GM11168 (cell line): ENCODE data around the gene MTG1.

Experiments
- in situ Hi-C: fragments of 300-500 bp; cut with MboI; formaldehyde crosslinking; loops from one replicate; pipeline ENCODE4 v1.12.0; 2022; ENCODE audit warnings: low sequenced_read_pairs; ENCODE audit not compliant: unreplicated experiment

The MTG1 gene, protein sequence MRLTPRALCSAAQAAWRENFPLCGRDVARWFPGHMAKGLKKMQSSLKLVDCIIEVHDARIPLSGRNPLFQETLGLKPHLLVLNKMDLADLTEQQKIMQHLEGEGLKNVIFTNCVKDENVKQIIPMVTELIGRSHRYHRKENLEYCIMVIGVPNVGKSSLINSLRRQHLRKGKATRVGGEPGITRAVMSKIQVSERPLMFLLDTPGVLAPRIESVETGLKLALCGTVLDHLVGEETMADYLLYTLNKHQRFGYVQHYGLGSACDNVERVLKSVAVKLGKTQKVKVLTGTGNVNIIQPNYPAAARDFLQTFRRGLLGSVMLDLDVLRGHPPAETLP

DNA sequence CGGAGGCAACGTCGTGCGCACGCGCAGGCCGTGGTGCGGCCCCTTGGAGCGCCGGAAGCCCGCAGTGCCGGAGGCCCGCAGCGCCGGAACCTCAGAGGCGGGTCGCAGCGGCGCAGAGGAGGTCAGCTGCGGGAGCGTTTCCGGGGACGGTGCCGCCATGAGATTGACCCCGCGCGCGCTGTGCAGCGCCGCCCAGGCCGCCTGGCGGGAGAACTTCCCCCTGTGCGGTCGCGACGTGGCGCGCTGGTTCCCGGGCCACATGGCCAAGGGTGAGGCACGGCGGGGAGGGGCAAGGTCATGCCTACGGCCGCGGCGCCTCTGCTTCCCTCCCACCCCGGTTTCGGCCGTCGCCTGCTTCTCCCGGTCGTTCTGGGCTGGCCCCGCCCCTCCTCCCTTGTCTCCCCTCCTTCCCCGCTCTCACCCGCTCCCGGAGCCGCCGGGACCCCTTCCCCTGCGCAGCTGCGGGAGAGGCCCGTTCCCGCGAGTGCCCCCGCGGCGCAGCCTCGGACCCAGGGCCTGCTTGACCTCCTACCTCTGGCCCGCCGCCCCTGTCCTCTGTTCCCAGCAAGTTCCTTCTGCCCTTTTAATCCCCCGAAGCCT lies at the start of gene MTG1:
Gene MTG1, plus strand, starts transcription at position 94 of the 600 bp plus-strand sequence. Its CDS starts 64 bp downstream, at position 158.
- in situ Hi-C loops, result no loop called here

DNA sequence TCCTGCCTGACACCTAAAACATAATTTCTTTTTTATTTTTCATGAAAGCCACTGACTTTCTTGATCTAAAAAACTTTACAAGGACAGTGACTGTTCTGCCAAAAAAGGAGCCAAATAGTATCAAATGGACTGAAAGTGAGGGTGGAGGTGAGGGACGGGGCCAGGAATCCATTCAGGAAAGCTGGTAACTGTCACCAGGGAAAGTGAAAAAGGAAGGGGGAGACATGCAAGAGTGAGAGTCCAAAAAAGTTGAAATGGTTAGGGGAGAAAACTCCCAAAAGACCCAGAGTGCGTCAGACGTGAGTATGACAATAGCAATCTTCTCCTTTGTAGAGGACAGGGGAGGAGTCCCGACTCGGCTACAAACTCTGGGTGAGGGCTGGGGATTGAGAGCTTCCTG lies 49.7 kb upstream of the MTG1 start:
- in situ Hi-C loops, result no loop called here

DNA sequence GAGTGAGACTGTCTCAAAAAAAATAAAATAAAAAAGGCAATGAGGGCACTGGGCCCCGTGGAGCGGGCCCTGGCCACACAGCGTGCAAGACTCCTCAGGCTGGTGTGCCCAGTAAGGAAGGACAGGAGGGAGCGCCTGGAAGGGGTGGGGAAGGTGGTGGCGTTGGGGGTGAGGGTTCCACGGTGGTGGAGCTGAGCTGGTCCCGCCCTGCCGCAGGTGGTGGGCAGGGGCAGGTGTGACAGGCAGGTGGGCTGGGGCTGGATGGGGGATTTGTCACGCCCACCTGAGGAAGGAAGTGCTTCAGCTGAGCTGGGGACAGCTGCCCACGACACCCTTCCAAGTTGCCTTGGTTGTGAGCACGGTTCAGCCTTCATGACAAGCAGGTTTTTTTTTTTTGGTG lies 47.5 kb upstream of the MTG1 start:
- in situ Hi-C loops, result no loop called here

DNA sequence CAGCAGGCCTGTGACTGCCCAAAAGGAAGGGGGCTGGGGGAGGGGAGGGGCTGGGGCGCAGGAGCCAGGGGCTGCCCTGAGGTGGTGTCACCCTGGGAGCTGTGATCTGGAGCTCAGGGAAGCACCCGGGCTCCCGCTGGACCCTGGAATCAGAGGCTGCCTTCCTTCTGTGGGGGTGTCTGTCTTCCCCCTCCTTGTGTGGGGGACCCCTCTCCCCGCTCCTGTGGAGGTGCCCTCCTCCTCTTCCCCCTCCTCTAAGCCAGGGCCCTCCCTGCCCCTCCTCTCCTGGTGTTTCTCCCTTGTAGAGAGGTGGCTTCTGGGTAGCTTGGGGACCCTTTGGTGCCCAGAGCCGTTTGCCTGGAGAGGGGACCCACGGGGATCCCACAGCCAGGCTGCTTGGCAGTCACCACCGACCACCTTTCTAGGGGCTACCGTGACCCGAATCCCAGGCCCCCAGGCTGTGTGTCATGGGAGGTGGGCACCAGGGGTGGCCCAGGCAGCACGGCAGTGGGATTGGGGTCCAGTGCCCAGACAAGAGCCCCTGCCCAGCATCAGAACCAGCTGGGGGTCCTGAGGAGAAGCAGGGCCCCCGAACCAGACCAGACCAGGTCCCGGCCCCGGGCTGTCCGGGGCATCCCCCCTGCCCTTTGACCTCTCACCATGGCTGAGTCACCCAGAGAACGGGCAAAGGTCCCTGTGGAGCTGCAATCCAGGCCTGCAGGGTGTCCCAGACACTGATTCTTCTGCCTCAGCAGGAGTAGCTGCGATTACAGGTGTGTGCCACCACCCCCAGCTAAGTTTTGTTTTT lies 46.0 kb upstream of the MTG1 start:
- in situ Hi-C loops, result no loop called here

DNA sequence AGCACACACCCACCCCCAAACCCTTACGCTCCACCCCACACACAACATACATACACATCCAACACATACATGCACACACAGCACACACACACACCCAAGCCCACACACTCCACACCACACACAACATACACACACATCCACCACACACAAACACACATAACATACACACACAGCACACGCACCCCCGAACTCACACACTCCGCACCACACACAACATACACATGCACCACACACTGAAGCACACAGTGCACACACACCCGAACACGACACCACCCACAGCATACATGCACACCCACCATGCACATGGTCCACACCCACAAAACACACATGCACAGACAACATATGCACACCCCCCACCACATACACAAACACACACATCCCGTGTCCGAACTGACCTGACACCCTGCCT lies 44.8 kb upstream of the MTG1 start:
- in situ Hi-C loops, result no loop called here

DNA sequence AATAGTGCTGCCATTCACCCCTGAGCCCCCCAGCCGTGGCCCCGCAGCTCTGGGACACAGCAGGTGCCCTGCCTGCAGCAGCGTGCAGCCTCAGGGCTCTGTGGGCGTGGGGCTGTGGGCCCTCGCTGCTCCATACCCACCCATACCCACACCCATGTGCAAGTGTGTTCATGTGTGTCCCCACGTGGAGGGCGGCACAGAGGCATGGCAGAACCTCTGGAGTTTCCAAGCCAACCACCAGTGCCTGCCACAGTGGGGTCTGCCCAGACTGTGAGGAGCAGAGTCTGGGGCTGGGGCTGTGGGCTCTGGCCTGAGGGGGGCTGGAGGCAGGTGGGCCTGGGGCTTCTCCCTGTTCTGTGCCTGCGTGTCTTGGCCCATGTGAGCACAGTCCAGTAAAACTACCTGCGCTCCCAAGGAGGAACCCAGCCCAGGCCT lies 44.4 kb upstream of the MTG1 start:
- in situ Hi-C loops, result no loop called here

DNA sequence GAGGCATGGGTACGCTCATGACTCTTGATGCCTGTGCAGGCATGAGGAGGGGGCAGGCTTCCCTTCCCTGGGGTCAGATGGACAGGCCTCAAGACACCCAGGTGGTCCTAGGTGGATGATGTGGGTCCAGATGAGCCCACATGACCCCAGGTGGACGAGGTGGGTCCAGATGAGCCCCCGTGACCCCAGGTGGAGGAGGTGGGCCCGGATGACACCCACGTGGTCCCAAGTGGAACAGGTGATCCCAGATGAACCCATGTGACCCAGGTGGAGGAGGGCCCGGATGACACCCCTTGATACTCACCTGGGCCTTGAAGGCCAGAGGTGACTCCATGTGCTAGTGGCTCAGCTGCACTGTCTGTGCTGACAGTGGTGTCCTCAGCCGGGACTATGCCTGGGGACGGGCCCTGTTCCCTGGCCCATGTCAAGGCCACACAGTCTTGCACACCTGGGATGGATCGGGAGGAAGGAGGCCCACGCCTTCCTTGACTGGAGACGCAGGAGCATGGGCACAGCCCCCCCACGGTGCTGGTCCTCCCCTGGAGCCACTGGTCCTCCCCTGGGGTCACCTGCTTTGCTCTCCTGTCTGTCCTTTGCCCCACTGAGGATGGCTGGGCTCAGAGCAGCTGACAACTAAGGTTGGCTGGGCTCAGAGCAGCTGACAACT lies 43.5 kb upstream of the MTG1 start:
- in situ Hi-C loops, result no loop called here

DNA sequence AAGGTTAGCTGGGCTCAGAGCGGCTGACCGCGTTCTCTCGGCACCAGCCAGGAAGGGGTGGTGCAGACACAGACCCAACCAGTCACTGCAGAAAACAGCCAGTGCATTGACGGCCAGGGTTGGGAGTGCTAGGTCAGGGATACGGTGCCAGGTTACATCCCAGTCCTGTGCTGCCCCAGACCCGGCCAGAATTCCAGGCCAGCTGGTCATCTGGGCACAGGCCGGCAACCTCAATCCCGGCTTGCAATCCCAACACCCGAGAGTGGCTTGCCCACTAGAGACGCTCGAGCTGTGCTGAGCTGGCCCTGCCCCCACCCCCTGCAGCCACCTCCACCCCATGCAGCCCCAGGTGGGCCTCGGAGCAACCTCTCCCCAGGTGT lies 43.0 kb upstream of the MTG1 start:
- in situ Hi-C loops, result no loop called here

DNA sequence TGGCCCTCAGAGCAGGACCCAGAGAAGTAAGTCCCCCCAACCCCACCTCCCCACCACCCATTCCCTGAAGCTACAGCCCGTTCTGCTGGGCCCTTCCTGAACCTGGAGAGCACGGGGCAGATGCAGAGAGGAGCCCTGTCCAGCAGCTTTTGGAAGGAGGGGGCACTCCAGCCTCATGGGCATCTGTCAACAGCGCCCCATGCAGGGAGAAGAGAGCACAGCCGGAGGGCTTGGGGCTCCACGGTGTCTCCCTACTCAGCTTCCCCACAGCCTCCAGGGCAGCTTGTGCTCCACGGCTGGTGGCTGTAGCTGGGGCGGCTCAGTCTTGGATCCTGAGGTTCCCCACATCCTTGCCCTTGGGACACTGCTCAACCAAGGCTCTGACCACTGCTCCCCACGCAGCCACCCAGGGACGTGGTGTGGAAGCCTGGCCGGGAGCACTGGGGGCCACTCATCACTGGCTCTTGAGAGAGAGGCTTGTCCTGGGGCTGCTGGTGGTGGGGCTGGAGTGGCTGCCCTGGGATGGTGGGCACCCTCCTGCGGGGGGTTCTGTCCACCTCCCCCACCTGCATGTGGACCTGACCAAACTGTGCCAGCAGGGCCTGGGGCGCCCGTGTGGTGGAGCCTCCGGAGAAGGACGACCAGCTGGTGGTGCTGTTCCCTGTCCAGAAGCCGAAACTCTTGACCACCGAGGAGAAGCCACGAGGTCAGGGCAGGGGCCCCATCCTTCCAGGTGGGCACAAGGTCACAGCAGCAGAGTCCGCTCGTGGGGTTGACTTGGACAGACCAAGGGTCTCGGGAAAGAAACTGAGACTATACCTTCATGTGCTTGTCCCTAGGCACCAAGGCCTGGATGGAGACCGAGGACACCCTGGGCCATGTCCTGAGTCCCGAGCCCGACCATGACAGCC lies 42.3 kb upstream of the MTG1 start:
- in situ Hi-C loops, result no loop called here

DNA sequence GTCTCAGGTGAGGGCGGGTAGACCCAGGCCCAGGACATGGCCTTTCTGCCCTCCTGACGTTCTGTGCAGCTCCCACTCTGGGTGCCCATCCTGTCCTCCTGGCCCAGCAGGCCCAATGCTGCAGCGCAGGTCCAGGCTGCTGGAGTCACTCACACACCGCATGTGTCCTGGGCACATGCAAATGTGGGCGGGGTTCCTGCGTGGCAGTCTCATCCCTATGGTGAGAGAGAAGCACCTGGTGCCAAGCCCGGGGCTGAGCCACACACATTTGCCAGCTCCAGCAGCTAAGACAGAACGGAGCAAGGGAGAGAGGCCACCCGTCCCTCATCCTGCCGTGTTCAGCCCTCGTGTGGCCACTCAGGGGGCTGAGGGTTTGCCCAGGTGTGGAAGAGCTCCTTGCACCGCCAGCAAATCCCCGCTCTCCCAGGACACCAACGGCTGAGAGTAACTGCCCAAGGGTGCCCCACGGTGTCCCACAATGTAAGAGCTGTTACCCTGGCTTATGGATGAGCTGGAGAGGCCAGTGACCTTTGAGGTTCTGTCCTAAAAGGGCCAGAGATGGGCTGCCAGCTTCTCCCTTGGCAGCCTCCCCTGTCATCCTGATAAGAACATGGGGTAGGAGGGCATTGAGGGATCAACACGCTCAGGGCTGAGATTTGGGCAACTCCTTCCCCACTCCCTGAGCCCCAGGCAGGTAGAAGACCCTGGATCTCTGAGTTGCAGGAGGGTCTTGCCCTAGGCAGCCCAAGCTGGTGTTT lies 40.6 kb upstream of the MTG1 start:
- in situ Hi-C loops, result no loop called here

DNA sequence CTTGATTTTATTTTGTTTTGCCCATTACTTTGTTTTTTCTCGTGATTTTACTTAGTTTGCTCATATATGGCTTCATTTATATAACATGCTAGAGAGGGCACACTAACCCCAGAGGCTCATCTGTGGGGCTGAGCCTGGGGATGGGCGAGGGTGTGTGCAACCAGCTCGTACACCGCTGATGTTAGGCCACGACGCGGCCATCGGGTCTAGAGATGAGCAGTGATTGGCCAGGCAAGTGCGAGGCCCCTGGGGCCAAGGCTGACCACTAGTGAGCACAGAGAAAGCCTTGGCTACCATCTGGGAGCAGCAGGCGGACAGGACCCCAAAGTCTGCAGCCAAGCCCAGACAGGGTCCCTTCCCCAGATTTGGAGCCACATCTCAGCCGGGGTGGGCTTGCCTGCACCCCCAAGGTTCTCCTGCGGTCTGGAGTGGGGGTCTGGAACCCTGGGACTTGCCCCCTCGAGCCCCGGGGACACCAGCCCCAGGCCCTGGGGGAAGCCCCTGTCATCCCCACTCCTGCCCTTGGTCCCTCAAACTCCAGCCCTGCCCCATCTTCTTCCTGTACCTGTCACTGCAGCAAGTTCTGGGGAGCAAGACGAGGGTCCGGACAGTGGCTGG lies 39.9 kb upstream of the MTG1 start:
- in situ Hi-C loops, result no loop called here

DNA sequence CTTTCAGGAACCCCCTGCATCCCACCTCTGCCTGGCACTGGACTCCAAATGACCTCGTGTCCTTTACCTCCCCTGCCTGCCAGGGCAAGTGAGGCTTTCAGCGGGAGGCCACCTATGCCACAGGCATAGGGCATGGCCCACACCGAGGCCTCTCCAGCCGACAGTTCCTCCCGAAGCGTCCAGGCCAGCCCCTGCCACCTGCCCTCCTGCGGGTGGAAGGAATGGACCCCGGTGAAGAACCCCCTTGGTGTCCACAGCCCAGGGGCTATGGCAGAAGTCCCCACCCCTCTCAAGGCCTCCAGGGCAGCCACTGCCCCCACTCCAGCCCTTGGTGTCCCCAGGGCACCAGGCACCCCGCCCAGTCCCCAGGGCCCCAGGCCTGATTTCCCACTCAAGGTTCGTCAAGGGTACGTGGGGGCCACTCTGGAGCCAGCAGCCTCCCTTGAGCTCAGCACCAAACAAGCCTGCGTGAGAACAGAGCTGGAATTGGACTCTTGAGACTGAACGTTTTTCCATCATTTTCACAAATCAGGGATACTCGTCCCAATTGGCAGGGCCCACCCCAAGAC lies 39.2 kb upstream of the MTG1 start:
- in situ Hi-C loops, result no loop called here

DNA sequence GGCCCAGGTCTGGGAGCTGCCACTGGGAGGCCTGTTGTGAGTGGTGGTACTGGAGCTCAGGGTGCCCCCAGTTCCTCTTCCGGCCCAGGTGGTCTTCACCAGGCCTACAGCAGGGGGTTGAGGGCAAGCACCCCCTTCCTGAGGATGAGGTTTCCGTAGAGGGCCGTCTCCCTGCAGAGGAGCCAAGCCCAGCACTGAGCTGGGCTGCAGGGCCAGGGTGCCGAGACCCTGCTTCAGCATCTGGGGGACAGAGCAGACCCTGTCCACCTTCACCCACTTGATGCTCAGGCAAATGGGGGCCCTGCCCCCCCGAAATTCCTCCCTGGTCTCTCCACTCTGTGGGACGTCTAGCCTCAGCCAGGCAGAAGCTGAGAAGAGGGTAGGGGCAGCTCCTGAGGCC lies 38.7 kb upstream of the MTG1 start:
- in situ Hi-C loops, result no loop called here

DNA sequence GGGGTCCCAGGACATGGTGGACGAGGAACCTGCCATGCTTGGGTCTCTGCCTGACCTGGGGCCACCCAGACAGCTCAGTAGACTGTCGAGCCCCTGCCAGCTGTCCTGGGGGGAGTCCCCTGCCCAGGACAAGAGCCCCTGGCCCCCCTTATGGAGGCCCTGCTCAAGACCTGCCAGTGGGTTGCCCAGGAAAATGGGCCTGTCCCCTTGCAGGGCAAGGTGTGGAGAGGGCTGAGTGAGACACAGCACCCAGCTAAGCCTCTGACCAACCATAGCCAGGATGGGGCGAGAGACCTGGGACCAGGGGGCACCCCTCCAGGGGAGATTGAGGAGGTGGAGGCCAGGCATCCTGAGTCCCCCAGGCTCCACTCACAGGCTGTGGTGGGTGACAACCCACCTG lies 38.0 kb upstream of the MTG1 start:
- in situ Hi-C loops, result no loop called here

DNA sequence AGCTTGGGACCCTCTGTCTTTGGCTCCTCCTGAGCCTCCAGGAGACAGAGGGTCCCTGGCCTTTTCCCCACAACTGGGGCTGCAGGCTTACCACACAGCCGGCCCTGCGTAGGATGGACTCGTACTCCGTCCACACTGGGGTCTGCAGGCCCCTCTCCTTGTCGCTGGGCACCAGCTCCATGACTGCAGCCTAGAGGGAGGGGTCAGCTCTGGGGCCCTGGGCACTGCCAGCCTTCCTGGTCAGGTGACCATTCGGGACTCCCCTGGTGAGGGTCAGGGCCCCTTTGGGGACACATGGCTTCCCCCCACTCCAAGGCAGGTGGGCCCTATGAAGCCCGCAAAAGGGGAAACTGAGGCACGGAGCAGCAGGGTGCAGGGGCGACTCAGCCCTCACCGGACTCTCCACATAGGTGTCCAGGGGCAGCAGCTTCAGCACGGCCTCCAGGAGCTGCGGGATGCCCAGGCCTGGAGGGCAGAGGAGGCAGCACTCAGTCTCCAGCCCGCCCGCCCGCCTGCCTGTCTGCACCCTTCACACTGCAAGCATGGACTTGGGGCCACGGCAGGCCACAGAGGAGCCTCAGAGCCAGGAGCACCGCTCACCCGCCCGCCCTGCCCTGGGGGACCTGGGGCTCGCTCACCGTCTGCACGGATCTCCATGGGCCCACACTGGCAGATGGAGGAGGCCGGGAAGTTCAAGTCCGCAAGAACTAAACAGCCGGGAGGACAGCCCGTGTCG lies 37.2 kb upstream of the MTG1 start:
- in situ Hi-C loops, result no loop called here

DNA sequence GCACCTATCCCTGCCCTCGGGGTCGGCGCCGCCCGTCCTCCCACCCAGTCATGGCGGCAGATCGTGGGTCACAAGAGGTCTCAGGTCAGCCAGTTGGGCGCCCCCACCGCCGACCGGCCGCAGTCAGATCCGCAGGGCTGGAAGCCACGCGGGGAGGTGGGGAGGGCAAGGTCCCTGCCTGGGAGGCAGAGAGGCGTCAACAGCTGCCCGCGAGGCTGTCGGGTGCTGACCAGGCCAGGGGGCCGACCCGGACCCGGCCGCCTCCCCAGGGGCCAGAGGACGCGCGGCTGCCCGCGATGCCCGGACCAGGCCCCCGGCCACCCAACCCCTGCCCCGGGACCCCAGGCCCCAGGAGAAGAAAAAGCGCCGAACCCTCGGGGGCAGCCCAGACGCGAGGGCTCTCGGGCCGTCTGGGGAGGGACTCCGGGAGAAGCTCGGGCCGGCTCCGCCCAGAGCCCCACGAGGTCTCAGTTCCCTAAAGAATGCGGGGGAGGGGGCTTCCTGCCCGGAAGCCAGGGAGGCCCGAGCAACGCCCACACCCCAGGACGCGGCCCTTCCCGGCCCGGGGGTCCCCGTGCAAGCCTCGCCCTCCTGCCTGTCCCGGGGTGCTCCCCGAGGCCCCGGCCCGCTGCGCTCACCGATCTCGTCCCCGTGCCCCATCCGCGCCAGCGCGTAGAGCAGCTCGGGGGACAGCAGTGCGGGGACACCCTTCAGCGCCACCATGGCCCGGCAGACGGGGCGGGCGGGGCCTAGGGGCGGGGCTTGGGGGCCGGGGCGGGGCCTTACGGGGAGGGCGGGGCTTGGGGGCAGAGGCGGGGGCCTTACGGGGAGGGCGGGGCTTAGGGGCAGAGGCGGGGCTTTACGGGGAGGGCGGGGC lies 36.4 kb upstream of the MTG1 start, which contains the start of gene FUOM:
Gene FUOM, minus strand, starts transcription at position 735 of the 877 bp plus-strand sequence. Its CDS starts 12 bp downstream, at position 723.
- in situ Hi-C loops, result no loop called here
